ENCODE results near the gene GPATCH2.
"Not testable (repeated sequence)": the region's sequence is repeated elsewhere in the genome, so short reads cannot be mapped to it uniquely, and the experiment has no call there.

The GPATCH2 gene

DNA sequence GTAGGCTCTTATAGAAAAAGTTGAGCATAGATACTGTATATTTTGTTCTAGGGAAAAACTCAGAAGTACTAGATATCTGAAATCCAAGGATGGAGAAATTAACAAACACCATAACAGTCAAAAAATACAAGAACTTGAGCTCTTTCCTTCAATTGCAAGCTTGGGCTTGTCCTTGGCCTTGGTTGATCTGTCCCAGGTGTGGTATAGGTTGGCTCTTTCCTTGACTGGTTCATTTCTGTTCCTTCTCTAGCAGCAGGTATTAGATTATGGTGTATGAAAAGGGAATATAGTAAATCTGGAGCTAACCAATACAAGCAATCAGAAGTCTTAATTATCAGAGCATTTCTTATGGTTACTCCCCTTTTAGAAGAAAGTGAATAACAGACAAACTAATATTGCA, 198.6 kb downstream of the GPATCH2 start:
- no peak for DNase-seq

DNA sequence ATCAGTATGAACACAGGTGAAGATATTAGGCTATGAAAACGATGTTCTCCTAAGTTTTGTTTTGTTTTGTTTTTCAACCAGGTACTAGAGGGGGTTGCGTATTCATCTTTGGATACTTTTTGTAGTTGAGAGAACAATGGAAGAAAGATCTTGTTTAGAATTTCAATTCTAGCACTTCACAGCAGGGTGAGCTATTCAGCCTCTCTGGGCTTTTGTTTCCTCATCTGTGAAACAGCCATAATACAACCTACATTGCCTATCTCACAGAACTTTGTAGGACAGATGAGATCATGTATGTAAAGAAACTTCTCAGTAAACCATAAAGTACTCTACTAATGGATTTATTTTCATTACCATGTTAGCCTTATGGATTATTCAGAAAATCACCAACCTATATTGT, 199.5 kb downstream of the GPATCH2 start:
- no peak for DNase-seq

DNA sequence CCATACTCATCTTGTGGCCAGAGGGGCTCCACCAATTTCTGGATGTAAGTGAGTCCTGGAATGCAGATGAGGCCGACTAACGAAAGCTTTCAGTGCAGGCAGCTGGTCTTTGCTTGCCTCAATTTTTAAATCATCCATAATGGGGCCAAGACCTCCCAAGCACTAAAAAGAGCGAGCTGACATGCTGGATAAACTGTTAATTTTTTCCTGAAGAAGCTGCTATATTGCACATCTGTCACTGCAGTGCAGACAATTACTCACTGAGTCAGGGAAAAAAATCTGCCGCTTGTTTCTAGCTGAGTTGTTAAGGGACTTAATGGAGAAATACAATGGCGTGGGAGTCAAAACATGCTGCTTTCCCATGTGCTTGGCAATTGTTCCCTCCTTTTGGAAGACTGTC, 205.5 kb downstream of the GPATCH2 start:
- DNase-seq = no peak

DNA sequence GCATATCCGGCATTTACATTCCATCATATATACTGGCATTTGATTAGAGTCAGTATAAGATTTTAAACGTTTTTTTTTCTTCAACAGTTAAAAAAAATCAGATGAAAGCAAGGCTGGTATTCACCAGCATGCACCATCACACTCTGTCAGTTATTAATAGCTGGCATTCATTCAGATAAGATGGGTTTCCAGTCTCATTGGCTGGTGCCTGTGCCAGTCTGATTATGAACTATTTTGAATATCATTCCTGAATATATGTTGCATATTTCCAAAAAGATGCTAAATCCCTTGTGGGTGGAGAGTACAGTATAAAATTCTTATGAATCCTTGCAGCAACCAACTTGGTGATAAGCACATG, 211.7 kb downstream of the GPATCH2 start:
- no peak for DNase-seq

DNA sequence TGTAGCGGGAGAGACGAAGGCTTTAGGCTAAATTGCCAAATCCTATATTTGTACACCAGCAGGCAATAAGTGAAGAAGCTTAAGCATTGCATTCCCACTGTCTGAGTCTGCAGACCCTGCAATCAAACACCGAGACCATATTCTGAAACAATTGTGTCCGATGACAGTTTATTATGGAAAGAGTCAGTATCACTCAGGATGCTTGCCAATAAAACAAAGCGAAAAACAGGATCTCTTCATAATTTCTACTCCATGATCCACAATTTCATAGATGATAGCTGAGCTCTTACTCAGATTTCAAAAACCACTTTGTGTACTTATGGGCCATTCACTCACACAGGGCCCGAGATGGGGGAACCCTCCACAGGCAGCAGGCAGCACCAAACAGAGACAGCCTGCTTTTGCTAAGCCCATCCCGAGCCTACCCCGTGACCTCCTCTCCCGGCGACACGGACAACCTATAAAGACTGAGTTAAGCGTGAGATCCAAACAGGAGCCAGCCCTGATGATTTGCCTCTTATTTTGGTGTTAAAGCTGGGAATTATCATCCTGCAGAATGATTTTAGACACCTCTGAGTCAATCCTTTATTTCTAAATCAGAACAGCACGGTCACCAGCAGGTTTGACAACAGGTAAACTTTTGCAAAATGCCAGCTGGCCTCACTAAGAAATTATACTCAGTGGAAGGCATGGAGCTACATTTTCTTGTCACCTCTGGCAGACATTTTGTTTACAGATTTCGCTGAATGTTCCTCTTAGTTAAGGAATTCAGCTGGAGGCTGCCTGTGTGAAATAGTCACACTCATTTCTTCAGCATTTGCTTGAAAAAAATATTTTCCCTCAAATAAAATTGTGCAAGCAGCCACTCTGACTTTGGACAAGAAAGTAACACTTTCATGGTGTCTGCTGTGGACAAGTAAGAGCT, 212.4 kb downstream of the GPATCH2 start:
- DNase-seq = no peak

DNA sequence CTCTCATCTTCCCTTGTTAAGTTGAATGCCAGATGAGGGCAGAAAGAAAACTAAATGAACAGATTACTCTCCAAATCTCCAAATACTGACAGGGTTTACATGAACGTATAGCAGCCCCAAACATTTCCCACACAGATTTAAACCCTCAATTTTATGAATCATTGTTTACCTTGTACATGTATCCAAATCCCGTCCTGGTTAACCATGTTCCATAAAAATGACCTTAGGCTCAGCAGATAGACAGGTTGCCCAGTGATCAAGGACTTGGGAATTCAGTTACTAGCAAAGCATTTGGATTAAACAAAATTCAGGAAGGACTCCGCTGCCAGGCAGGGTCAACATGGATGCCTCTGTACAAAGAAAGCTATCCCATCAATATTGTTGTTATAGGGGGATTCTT, 213.5 kb downstream of the GPATCH2 start:
- DNase-seq = no peak

DNA sequence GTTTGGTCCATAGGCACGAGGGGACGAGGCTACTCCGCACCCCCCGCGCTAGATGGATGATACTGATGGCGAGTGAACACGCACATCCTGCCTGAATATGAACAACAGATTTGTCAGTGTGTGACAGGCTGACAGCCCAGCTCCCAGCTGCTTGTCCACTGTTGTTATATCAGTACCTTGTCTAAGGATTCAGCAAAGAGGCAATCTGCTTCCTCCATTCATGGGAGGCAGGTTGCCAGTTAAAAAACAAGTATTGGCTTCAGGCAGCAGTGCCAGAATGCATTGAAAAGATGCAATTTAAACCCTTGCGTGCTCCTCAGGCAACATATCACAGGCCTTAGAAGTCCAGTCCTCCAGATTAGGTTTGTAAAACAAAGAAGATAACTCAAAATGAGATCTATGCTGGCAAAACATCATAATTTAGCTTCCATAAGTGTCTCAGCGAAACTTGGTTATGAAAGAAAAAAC, 223.3 kb downstream of the GPATCH2 start:
- DNase-seq = no peak

DNA sequence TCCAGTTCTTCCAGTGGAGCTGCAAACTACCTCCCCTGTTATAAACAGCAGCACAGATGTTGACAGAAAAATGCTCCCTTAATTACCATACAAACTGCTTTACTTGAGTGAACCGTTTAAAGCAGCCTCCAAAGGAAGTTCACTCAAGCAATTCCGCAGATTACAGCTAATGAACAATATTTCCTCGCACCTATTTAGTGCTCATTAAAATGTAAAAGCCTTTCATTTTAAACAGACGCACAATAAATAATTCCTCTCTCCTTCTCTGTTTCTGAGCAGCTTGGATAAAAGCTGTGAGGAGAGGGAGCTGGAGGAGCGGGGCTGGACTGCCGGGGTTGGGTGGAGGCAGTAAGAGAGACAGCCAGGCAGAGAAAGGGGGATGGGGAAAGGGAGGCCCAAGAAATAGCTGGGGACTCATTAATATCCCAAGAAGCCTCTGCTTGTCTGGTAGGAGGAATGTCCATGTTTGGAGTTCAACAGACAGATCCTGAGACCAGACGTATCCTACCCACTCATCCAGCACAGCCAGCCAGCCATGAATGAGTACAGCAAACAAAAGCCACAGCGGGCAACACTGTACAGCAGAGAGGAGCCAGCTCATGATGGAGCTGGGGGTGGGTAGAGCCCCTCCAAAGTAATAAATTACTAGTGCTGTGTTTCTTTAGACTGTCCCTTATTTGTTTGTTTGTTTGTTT, 227.7 kb downstream of the GPATCH2 start:
- DNase-seq = no peak

DNA sequence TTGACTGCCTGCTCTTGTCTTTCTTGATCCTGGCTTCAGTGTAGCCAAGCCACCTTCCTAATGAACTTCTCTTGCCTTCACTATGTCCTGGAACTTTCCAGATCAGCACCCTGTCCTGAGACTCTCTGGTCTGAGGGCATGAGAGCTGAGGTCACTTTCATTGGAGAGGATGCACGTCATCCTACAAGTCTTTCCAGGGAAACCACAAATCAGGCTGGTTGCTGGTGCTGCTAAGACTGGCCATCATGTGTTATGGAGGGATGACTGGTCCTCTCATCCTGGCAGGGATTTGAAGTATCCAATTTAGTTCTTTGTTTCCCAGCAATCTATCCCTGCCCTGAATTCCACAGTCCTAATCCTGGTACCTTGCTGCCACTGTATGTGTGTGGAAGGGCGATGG, 228.6 kb downstream of the GPATCH2 start:
- no peak for DNase-seq

DNA sequence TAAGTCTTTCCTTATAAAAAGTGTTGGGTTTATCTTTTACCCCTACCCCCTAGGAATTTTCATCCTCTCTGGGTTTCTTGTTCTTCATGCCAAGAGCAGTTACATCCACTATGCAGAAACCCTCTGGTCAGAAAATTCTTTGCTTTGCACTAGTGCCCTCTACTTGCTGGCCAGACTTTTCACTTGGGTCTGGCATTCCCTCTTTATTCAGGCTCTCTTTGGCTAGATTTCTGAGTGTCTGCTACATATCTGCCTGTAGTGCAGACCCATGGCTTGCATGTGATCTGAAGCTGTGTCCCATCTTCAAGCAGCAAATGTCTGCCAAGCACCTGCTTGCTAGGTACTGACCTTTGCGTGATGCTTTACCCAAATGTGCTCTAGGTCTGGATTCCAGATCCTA, 237.0 kb downstream of the GPATCH2 start:
- no peak for DNase-seq

DNA sequence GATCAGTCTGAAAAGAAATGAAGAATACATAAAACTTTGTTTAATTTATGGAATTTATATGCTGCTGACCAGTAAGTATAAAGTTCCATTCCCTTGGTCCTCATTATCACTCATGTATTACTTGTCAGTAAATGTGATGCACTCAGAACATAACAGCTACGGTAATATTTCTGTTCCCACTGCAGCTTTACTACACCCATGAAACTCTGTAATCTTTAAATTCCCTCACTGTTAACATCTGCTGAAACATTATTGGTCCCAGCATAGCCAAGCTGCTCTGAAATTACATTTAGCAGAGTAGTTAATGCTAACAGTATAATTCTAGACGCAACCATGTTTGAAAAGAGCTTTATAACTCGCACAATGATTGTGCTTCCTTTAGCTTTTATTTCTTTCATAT, 238.4 kb downstream of the GPATCH2 start:
- DNase-seq = no peak

DNA sequence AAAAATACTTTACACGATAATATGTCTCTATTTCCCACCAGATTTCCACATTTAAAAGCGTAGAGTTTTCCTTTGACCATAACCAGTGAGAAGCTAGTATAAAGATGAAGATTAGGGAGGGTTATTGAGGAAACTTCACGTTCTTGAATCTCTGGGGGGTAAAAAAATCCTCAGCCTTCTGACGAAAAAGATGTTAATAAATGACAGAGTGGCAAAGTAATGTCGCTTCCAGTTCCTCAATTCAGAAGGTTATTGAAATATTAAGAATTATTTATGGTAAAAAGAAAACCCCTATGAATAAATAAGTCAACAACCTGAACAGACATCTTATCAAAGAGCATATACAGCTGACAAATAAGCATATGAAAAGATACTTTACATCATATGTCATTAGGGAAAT, 241.0 kb downstream of the GPATCH2 start:
- DNase-seq = no peak

DNA sequence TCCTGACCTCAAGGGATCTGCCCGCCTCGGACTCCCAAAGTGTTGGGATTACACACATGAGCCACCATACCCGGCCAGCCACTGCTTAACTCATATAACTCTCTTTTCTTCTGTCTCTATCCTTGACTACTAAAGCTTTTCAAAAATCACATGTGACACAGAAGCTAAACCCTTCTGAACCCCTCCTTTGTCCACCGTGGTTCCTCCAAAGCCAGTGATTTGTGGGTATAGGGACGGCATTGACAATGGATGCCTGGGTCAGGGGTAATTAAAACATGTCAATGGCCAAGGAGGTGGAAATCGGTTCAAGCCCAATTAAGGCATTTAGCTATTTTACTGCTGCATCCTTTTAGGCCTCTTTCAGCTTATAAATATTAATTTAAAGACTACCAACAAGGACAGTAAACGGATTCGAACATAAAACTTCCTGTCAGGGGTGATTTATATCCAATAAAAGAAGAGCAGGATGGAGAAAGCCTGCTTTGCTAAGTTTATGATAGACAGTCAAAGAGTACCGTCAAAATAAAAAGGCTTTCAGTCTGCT, 242.3 kb downstream of the GPATCH2 start:
- no peak for DNase-seq

DNA sequence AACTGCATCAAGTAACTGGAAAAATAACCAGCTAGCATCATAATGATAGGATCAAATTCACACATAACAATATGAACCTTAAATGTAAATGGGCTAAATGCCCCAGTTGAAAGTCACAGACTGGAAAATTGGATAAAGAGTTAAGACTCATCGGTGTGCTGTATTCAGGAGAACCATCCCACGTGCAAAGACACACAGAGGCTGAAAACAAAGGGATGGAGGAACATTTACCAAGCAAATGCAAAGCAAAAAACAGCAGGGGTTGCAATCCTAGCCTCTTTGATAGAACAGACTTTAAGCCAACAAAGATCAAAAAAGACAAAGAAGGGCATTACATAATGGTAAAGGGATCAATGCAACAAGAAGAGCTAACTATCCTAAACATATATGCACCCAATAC, 249.1 kb downstream of the GPATCH2 start:
- DNase-seq = not testable (repeated sequence)

DNA sequence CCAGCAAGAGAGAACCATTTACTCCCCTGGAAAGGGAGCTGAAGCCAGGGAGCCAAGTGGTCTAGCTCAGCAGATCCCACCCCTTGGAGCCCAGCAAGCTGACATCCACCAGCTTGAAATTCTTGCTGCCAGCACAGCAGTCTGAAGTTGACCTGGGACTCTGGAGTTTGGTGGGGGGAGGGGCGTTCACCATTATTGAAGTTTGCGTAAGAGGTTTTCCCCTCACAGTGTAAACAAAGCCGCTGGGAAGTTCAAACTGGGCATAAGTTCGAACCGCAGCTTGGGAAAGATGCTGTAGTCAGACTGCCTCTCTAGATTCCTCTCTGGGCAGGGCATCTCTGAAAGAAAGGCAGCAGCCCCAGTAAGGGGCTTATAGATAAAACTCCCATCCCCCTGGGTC, 251.1 kb downstream of the GPATCH2 start:
- not testable (repeated sequence) for DNase-seq

DNA sequence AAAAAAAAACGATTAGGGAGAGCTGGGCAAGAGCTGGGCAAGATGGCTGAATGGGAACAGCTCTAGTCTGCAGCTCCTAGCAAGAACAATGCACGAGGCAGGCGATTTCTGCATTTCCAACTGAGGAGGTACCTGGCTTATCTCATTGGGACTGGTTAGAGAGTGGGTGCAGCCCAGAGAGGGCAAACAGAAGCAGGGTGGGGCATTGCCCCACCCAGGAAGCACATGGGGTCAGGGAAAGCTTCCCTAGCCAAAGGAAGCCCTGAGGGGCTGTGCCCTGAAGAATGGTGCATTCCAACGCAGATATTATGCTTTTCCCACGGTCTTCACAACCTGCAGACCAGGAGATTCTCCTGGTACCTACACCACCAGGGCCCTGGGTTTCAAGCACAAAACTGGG, 251.6 kb downstream of the GPATCH2 start:
- no peak for DNase-seq

All from SHP77 treated with DMSO at 0.1 percent for 48 hours (cell line).